CD8-positive, alpha-beta memory T cell (primary cell): Measurements from ENCODE around the gene MLYCD. TPM values are rescaled to one million over a fixed set of nuclear protein-coding genes. Genes with fewer than 3 reads are reported as not detected.

ENCODE experiments used
- CTCF ChIA-PET: fragments of 350-600 bp; sonication (Branson Sonifier 250); formaldehyde crosslinking; loops from one replicate; lab custom pipeline; 2021; ENCODE audit warnings: antibody characterized with exemption; lab: Charles Lee
- POLR2A ChIA-PET: fragments of 350-600 bp; sonication (Branson Sonifier 250); formaldehyde crosslinking; loops from one replicate; lab custom pipeline; 2021; ENCODE audit warnings: antibody characterized with exemption; lab: Charles Lee
- DNase-seq, 5 donors: peaks; one replicate each; pipeline versions ENCODE4 v3.0.0 to v3.0.0-alpha.2; 2020 to 2022; ENCODE audit warnings: mixed read lengths in 1 of 5
- H3K27ac ChIP-seq: one replicate; pipeline ENCODE4 v1.7.0; 2013; ENCODE audit warnings: low read depth, mild to moderate bottlenecking, low read length, moderate library complexity
- H3K27me3 ChIP-seq: 2 replicates; pipeline ENCODE4 v1.7.0; 2013; ENCODE audit warnings: low read length, mild to moderate bottlenecking; ENCODE audit not compliant: insufficient read depth, poor library complexity, severe bottlenecking
- H3K36me3 ChIP-seq: 2 replicates; pipeline ENCODE4 v1.7.0; 2013; ENCODE audit warnings: mild to moderate bottlenecking, low read length, moderate library complexity; ENCODE audit not compliant: insufficient read depth
- H3K4me1 ChIP-seq: 2 replicates; pipeline ENCODE4 v1.7.0; 2013; ENCODE audit warnings: mild to moderate bottlenecking, low read length, moderate library complexity; ENCODE audit not compliant: insufficient read depth
- H3K4me3 ChIP-seq: 2 replicates; pipeline ENCODE4 v1.7.0; 2013; ENCODE audit warnings: mild to moderate bottlenecking, low read length
- H3K9me3 ChIP-seq: 2 replicates; pipeline ENCODE4 v1.7.0; 2013; ENCODE audit warnings: mild to moderate bottlenecking, low read length
- H3K27ac Mint-ChIP-seq, 8 donors: one replicate each; pipeline ENCODE4 v1.8.0; 2020 to 2021; ENCODE audit warnings: mixed read lengths in 8 of 8, mild to moderate bottlenecking in 6 of 8, inconsistent platforms in 3 of 8, moderate library complexity in 3 of 8
- H3K27me3 Mint-ChIP-seq, 2 donors: one replicate each; pipeline ENCODE4 v1.8.0; 2020 to 2021; ENCODE audit warnings: mixed read lengths in 2 of 2, mild to moderate bottlenecking in 1 of 2, moderate library complexity in 1 of 2
- H3K36me3 Mint-ChIP-seq, 3 donors: one replicate each; pipeline ENCODE4 v1.8.0; 2020 to 2021; ENCODE audit warnings: mixed read lengths in 3 of 3, inconsistent platforms in 1 of 3, mild to moderate bottlenecking in 1 of 3
- H3K4me1 Mint-ChIP-seq, 3 donors: one replicate each; pipeline ENCODE4 v1.8.0; 2020 to 2021; ENCODE audit warnings: mixed read lengths in 3 of 3, inconsistent platforms in 1 of 3, mild to moderate bottlenecking in 1 of 3
- H3K4me3 Mint-ChIP-seq, 7 donors: one replicate each; pipeline ENCODE4 v1.8.0; 2020 to 2021; ENCODE audit warnings: mixed read lengths in 7 of 7, mild to moderate bottlenecking in 6 of 7, moderate library complexity in 4 of 7, inconsistent platforms in 2 of 7
- H3K9me3 Mint-ChIP-seq, 5 donors: one replicate each; pipeline ENCODE4 v1.8.0; 2020 to 2022; ENCODE audit warnings: mixed read lengths in 5 of 5, mild to moderate bottlenecking in 3 of 5, moderate library complexity in 2 of 5, inconsistent platforms in 1 of 5
- polyA plus RNA-seq: library from polyadenylated mRNA; unstranded; fragments of 300-500 nt; fragmentation: Illumina TruSeq; gene quantifications from one replicate; pipeline ENCODE4 v1.2.3, GENCODE V29; 2021
- total RNA-seq, 2 experiments: library from RNA; stranded (reverse); gene quantifications; one replicate each; pipeline ENCODE4 v1.2.3, GENCODE V29; 2021

MLYCD gene
- total and polyA plus RNA-seq, 3 experiments from 2014 or later = 2.7 to 3.8 (median 3.8) TPM

DNA sequence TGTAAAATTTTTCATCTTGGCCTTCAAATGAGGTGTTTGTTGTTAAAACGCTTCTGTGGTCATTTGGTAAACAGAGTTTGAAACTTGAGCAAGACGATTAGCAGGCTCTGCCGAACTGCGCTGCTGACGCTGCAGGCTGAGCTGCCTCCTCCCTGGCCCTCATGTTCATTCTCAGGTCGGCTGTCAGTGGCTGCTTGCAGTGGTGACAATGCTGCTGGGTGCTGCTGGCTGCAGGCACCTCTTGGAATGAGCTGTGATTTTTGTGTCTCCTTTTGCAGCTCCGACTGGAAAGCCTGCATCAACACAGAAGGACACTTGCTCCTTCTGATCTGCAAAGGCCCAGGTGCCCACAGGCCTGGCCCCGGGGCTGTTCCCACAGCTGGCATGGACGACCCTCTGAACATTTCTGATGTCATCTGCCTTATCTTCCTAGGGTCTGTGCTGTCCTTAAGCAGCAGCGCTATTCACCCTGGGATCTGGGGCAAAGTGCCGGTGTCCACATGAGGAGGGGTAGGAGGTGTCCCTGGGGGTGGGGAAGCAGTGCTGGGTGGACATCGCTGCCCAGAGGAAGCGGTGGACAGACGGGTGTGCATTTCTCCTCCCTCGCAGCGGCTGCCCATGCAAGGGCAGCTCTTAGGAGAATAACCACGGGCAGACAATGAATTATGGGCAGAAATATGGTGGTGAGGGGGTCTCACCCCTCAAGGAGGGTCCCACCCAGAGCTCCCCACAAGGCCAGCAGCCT, 31.1 kb downstream of the MLYCD start:
- no peaks in the 10 kb centered on the region for H3K9me3 ChIP-seq
- H3K36me3 ChIP-seq = no peaks in the 10 kb centered on the region
- ChIA-PET CTCF (no interaction called here), POLR2A (no interaction called here)
- H3K27me3 Mint-ChIP-seq = peaks cover 0 to 4% of the 10 kb centered on the region in 2 donors
- no peak overlapping the region for H3K4me3 Mint-ChIP-seq
- H3K4me3 ChIP-seq = no peak overlapping the region
- peaks cover 2 to 4% (median 3%) of the 10 kb centered on the region in 3 donors for H3K4me1 Mint-ChIP-seq
- H3K27ac Mint-ChIP-seq = no peak overlapping the region
- H3K9me3 Mint-ChIP-seq = no peaks in the 10 kb centered on the region
- no peak overlapping the region for H3K27ac ChIP-seq
- peak in 1 of 5 donors; percentile 21 for DNase-seq
- H3K4me1 ChIP-seq = no peaks in the 10 kb centered on the region
- H3K36me3 Mint-ChIP-seq = peaks cover 0 to 1% (median 0%) of the 10 kb centered on the region in 3 donors
- no peaks in the 10 kb centered on the region for H3K27me3 ChIP-seq

DNA sequence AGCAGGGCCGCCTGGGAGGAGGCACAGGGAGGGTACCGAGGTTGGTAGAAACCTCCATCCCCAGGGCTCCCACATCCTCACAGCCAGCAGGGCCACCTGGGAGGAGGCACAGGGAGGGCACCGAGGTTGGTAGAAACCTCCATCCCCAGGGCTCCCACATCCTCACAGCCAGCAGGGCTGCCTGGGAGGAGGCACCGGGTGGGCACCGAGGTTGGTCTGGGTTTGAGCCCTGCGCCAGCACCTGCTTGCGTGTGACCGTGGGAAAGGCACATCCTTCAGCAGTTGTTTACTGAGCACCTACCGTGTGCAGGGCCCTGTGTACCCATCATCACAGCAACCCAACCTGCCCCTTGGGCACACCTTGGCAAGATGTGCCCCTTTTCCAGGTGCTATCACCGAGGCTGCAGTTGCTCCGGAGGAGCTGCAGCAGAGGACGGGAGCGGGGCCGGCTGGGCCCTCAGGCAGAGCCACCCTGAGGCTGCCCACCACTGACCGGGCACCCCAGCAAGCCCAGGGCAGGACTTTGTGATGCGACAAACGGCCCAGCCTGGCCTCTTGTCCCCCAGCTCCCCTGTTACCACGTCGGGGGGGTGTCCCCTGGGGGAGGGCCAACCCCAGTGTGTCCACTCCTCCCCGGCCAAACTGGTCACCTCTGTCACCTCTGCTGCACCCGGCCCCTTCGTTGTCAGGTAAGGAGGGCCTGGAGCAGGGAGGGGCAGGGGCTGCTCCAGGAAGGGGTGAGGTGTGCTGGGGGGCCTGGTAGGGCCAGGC, 32.0 kb downstream of the MLYCD start:
- CTCF ChIA-PET = no interaction called here
- peaks cover 0 to 2% (median 0%) of the 10 kb centered on the region in 3 donors for H3K36me3 Mint-ChIP-seq

DNA sequence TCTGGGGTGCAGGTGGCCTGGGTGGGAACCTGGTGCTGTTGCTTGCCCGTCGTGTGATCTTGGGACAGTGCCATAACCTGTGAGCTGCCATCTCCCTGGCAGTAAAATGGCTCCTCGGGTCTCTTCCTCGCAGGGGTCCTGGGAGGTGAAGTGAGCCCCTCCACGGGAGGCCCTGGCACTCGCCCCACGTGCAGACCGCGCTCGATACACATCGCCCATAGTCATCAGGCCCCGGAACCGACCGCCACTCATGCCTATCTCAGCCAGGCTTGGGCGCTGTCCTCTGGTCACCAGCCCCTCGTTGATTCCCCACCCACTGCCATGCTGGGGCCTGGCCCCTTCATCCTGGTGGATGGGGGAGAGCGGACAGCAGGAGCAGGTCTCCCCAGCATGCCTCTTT, 32.6 kb downstream of the MLYCD start:
- peaks cover 0 to 2% (median 0%) of the 10 kb centered on the region in 3 donors for H3K36me3 Mint-ChIP-seq
- H3K4me1 ChIP-seq = no peaks in the 10 kb centered on the region
- no peaks in the 10 kb centered on the region for H3K36me3 ChIP-seq

More for the DNA sequence above, 32.0 kb downstream of the MLYCD start:
- no peaks in the 10 kb centered on the region for H3K4me1 ChIP-seq
- Mint-ChIP-seq H3K4me3 (no peak overlapping the region), H3K27ac (no peak overlapping the region), H3K9me3 (no peaks in the 10 kb centered on the region), H3K27me3 (peaks cover 0 to 7% of the 10 kb centered on the region in 2 donors), H3K4me1 (peaks cover 2 to 4% (median 3%) of the 10 kb centered on the region in 3 donors)
- no peak for DNase-seq
- H3K27me3 ChIP-seq = no peaks in the 10 kb centered on the region
- POLR2A ChIA-PET = no interaction called here
- H3K4me3 ChIP-seq = no peak overlapping the region
- no peaks in the 10 kb centered on the region for H3K9me3 ChIP-seq
- no peaks in the 10 kb centered on the region for H3K36me3 ChIP-seq
- no peak overlapping the region for H3K27ac ChIP-seq

DNA sequence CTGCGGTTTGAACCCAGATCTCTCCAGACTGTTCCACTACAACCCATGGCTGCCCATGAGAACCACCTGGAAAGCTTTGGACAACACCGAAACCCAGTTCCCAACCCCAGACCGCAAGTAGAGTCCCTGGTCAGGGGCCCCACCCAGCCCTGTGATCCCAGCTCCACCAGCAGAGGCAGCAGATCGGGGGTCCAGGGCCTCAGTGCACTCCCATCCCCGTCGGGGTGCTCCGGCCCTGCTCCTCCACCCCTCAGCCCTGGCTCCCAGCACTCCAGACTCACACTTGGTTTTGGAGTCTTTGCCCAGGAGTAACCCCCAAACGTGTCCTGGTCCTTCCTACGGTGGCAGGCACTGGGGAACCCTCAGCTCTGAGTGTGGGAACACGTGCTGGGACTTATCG, 33.4 kb downstream of the MLYCD start:
- no peak for DNase-seq
- Mint-ChIP-seq H3K27ac (no peak overlapping the region), H3K4me1 (no peaks in the 10 kb centered on the region), H3K9me3 (no peaks in the 10 kb centered on the region), H3K27me3 (peaks cover 0 to 10% of the 10 kb centered on the region in 2 donors), H3K4me3 (no peak overlapping the region), H3K36me3 (peaks cover 0 to 2% (median 0%) of the 10 kb centered on the region in 3 donors)
- no peaks in the 10 kb centered on the region for H3K9me3 ChIP-seq
- H3K27ac ChIP-seq = no peak overlapping the region
- no peaks in the 10 kb centered on the region for H3K4me1 ChIP-seq
- H3K4me3 ChIP-seq = no peak overlapping the region
- no peaks in the 10 kb centered on the region for H3K36me3 ChIP-seq
- no peaks in the 10 kb centered on the region for H3K27me3 ChIP-seq
- CTCF ChIA-PET = no interaction called here
- POLR2A ChIA-PET = no interaction called here

More for the DNA sequence above, 32.6 kb downstream of the MLYCD start:
- POLR2A ChIA-PET = no interaction called here
- Histone ChIP-seq H3K4me3 (no peak overlapping the region), H3K9me3 (no peaks in the 10 kb centered on the region), H3K27me3 (no peaks in the 10 kb centered on the region), H3K27ac (no peak overlapping the region)
- Mint-ChIP-seq H3K27ac (no peak overlapping the region), H3K4me3 (no peak overlapping the region), H3K27me3 (peaks cover 0 to 7% of the 10 kb centered on the region in 2 donors), H3K4me1 (peaks cover 1 to 2% (median 1%) of the 10 kb centered on the region in 3 donors), H3K9me3 (no peaks in the 10 kb centered on the region)
- no peak for DNase-seq
- CTCF ChIA-PET = no interaction called here

DNA sequence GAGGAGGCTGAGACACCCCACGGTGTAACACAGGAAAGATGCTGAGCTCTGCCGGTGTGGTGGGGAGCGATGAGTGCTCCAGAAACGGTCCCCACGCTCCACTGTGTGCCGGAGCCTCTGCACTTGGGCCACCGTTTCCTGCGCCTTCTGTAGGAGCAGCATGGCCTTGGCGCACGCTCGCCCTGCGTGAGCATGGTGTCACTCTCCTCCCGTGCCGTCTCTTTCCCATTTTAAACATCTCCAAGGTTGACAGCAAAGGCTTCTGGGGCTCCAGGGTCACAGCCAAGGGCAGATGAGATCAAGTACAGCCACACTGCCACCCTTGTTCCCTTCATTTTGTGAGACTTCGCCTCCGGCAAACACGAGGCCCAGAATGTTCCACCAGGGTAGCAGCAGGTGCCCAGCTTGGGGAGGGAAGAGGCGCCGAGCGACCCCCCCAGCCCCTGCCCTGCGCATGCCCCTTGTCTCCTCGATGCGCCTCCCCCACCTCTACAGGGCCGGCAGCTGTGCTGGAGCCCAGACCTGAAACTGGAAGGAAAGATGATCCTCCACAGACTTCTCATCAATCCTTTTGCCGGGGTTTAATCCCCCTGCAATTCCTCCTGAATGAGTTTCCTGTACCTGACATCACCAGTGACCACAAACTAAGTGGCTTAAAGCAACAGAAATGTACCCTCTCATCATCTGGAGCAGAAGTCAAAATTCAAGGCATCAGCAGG, 34.2 kb downstream of the MLYCD start:
- Mint-ChIP-seq H3K27ac (no peak overlapping the region), H3K4me1 (no peaks in the 10 kb centered on the region), H3K27me3 (peaks cover 0 to 10% of the 10 kb centered on the region in 2 donors), H3K36me3 (peaks cover 0 to 2% (median 0%) of the 10 kb centered on the region in 3 donors), H3K9me3 (no peaks in the 10 kb centered on the region), H3K4me3 (no peak overlapping the region)
- H3K4me3 ChIP-seq = no peak overlapping the region
- no peaks in the 10 kb centered on the region for H3K36me3 ChIP-seq
- no peaks in the 10 kb centered on the region for H3K9me3 ChIP-seq
- H3K27me3 ChIP-seq = no peaks in the 10 kb centered on the region
- no peak overlapping the region for H3K27ac ChIP-seq
- DNase-seq = no peak
- CTCF ChIA-PET = no interaction called here
- POLR2A ChIA-PET = no interaction called here
- H3K4me1 ChIP-seq = no peaks in the 10 kb centered on the region

DNA sequence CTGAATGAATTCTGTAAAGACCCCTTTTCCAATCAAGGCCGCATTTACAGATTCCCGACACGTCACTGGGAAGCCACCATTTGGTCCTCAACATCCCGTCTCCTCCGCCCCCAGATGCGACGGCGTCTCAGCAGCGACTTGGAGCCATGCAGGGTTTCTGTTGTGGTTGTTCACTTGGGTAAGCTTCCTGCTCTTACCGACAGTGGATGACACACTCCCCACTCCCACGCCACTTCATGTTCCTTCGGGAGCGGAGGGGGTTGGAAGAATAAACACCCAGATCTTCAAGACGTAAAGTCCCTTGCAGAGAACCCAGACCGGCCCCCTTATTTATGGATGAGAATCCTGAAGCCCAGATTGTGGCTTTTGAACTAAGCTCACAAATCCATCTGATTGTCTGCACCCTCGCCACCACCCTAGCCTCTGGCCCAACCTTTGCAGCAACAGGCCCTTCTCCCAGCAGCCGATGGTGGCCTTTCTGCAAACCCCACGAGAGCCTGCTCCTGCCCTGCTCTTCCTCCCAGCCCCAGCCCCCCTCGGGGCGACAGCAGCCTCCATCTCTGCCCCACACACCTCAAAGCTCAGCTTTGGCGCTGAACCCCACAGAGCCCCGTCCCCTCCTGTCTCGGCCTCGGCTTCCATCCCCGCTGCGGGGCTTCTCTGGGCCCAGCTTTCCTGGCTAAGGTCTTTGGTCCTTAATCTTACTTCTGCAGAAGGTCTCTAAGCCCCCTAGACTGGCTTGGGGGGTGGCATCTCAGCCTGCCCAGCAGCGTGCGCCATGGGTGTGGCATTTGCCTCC, 35.2 kb downstream of the MLYCD start:
- Histone ChIP-seq H3K4me3 (no peak overlapping the region), H3K27ac (no peak overlapping the region), H3K9me3 (no peaks in the 10 kb centered on the region), H3K27me3 (no peaks in the 10 kb centered on the region), H3K36me3 (no peaks in the 10 kb centered on the region), H3K4me1 (no peaks in the 10 kb centered on the region)
- no peaks in the 10 kb centered on the region for H3K4me1 Mint-ChIP-seq
- peaks cover 0 to 2% (median 0%) of the 10 kb centered on the region in 3 donors for H3K36me3 Mint-ChIP-seq
- no peak overlapping the region for H3K27ac Mint-ChIP-seq
- H3K9me3 Mint-ChIP-seq = no peaks in the 10 kb centered on the region
- no peak overlapping the region for H3K4me3 Mint-ChIP-seq
- DNase-seq = no peak
- CTCF ChIA-PET = no interaction called here
- POLR2A ChIA-PET = no interaction called here
- peaks cover under 1 to 10% of the 10 kb centered on the region in 2 donors for H3K27me3 Mint-ChIP-seq

DNA sequence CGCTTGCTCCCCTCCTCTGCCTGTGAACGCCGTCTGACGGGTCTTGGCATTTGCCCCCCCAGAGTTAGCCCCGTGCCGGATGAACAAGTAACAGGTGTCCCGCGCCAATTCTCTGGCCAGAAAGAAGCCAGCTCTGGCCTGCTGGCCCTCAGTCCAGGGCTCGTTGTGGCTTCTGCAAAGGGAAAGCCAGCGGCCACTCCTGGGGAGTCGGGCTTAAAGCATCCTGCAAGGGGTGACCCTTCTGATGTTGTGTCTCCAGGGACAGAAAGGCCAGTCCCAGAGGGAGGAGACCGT, 35.7 kb downstream of the MLYCD start:
- Mint-ChIP-seq H3K27ac (no peak overlapping the region), H3K27me3 (peaks cover 4 to 10% of the 10 kb centered on the region in 2 donors), H3K36me3 (peaks cover 0 to 2% (median 0%) of the 10 kb centered on the region in 3 donors), H3K4me1 (peaks cover 0 to 3% (median 0%) of the 10 kb centered on the region in 3 donors), H3K4me3 (no peak overlapping the region), H3K9me3 (no peaks in the 10 kb centered on the region)
- DNase-seq = no peak
- Histone ChIP-seq H3K27ac (no peak overlapping the region), H3K36me3 (no peaks in the 10 kb centered on the region), H3K4me3 (no peak overlapping the region), H3K27me3 (no peaks in the 10 kb centered on the region), H3K4me1 (no peaks in the 10 kb centered on the region), H3K9me3 (no peaks in the 10 kb centered on the region)
- ChIA-PET CTCF (no interaction called here), POLR2A (no interaction called here)
